ENCODE data around the gene RNF224. TPM values are rescaled to one million over a fixed set of nuclear protein-coding genes. Genes with fewer than 3 reads are reported as not detected.
"Not testable (repeated sequence)": the region's sequence is repeated elsewhere in the genome, so short reads cannot be mapped to it uniquely, and the experiment has no call there.

Gene RNF224
- polyA plus RNA-seq, 4 donors, result 0.03 to 83.7 TPM; not detected in 2

- H3K4me3 ChIP-seq (ENCODE audit: low read depth in 1 of 3, low read length in 3 of 3), result peak overlapping the region; percentile 66 to 92 (median 86)
- 0 to 2% (median 1%) methylated on average over 31 to 51 of the region's 51 CpGs for WGBS, 3 donors
- no peaks in the 10 kb centered on the region for H3K9me3 ChIP-seq (ENCODE audit: control insufficient read depth in 2 of 2, insufficient read depth in 1 of 2, low read depth in 1 of 2, low read length in 1 of 2)
- FAIRE-seq (no peak), DNase-seq (no peak)
- H3K36me3 ChIP-seq (ENCODE audit: control insufficient read depth in 3 of 3, insufficient read depth in 2 of 3, low read depth in 1 of 3, low read length in 3 of 3), result peaks cover 0 to 34% (median 6%) of the 10 kb centered on the region in 3 donors
- peaks cover 8 to 32% (median 8%) of the 10 kb centered on the region in 3 donors for H3K4me1 ChIP-seq (ENCODE audit: control insufficient read depth in 3 of 3, insufficient read depth in 2 of 3, low read depth in 1 of 3, low read length in 2 of 3)
- H3K27ac ChIP-seq (ENCODE audit: low read depth in 1 of 3, low read length in 2 of 3), result peak overlapping the region; percentile 4 to 41 (median 30)
- no peaks in the 10 kb centered on the region for H3K27me3 ChIP-seq (ENCODE audit: control insufficient read depth in 3 of 3, insufficient read depth in 3 of 3, low read length in 3 of 3)
Measured at GRCh38 chr9:137255448-137256114, 28.3 kb downstream of the RNF224 start.

- no peaks in the 10 kb centered on the region for H3K9me3 ChIP-seq (ENCODE audit: control insufficient read depth in 2 of 2, insufficient read depth in 1 of 2, low read depth in 1 of 2, low read length in 1 of 2)
- H3K4me1 ChIP-seq (ENCODE audit: control insufficient read depth in 3 of 3, insufficient read depth in 2 of 3, low read depth in 1 of 3, low read length in 2 of 3), result peaks cover 8 to 32% (median 8%) of the 10 kb centered on the region in 3 donors
- WGBS, 3 donors, result 69 to 83% (median 76%) methylated on average over 15 of the region's 15 CpGs
- H3K36me3 ChIP-seq (ENCODE audit: control insufficient read depth in 3 of 3, insufficient read depth in 2 of 3, low read depth in 1 of 3, low read length in 3 of 3), result peaks cover 0 to 37% (median 6%) of the 10 kb centered on the region in 3 donors
- DNase-seq, result no peak
- H3K27ac ChIP-seq (ENCODE audit: low read depth in 1 of 3, low read length in 2 of 3), result no peak overlapping the region
- no peaks in the 10 kb centered on the region for H3K27me3 ChIP-seq (ENCODE audit: control insufficient read depth in 3 of 3, insufficient read depth in 3 of 3, low read length in 3 of 3)
- H3K4me3 ChIP-seq (ENCODE audit: low read depth in 1 of 3, low read length in 3 of 3), result peak overlapping the region in 2 of 3 donors; percentile 66 to 86
- no peak for FAIRE-seq
Measured at GRCh38 chr9:137256362-137256761, 29.1 kb downstream of the RNF224 start.

- 89 to 93% (median 89%) methylated on average over 15 of the region's 15 CpGs for WGBS, 3 donors
- Histone ChIP-seq H3K9me3 (ENCODE audit: control insufficient read depth in 2 of 2, insufficient read depth in 1 of 2, low read depth in 1 of 2, low read length in 1 of 2) (no peaks in the 10 kb centered on the region), H3K4me3 (ENCODE audit: low read depth in 1 of 3, low read length in 3 of 3) (peak overlapping the region in 1 of 3 donors; percentile 86), H3K4me1 (ENCODE audit: control insufficient read depth in 3 of 3, insufficient read depth in 2 of 3, low read depth in 1 of 3, low read length in 2 of 3) (peaks cover 8 to 29% (median 8%) of the 10 kb centered on the region in 3 donors), H3K36me3 (ENCODE audit: control insufficient read depth in 3 of 3, insufficient read depth in 2 of 3, low read depth in 1 of 3, low read length in 3 of 3) (peaks cover 0 to 42% (median 6%) of the 10 kb centered on the region in 3 donors), H3K27me3 (ENCODE audit: control insufficient read depth in 3 of 3, insufficient read depth in 3 of 3, low read length in 3 of 3) (no peaks in the 10 kb centered on the region), H3K27ac (ENCODE audit: low read depth in 1 of 3, low read length in 2 of 3) (no peak overlapping the region)
- no peak for DNase-seq
- FAIRE-seq, result no peak
Measured at GRCh38 chr9:137256856-137257255, 29.6 kb downstream of the RNF224 start.

GRCh38 chr9:137262173-137262908 is 35.0 kb downstream of the RNF224 start:
- H3K36me3 ChIP-seq (ENCODE audit: control insufficient read depth in 3 of 3, insufficient read depth in 2 of 3, low read depth in 1 of 3, low read length in 3 of 3), result peaks cover 7 to 76% (median 11%) of the 10 kb centered on the region in 3 donors
- H3K9me3 ChIP-seq (ENCODE audit: control insufficient read depth in 2 of 2, insufficient read depth in 1 of 2, low read depth in 1 of 2, low read length in 1 of 2); DNase-seq; H3K4me1 ChIP-seq (ENCODE audit: control insufficient read depth in 3 of 3, insufficient read depth in 2 of 3, low read depth in 1 of 3, low read length in 2 of 3); FAIRE-seq; H3K27me3 ChIP-seq (ENCODE audit: control insufficient read depth in 3 of 3, insufficient read depth in 3 of 3, low read length in 3 of 3); H3K4me3 ChIP-seq (ENCODE audit: low read depth in 1 of 3, low read length in 3 of 3); H3K27ac ChIP-seq (ENCODE audit: low read depth in 1 of 3, low read length in 2 of 3): not testable (repeated sequence)
- 39 to 46% (median 45%) methylated on average over 14 to 15 of the region's 15 CpGs for WGBS, 3 donors

- no peaks in the 10 kb centered on the region for H3K4me1 ChIP-seq (ENCODE audit: control insufficient read depth in 3 of 3, insufficient read depth in 2 of 3, low read depth in 1 of 3, low read length in 2 of 3)
- DNase-seq (no peak), FAIRE-seq (no peak)
- H3K9me3 ChIP-seq (ENCODE audit: control insufficient read depth in 2 of 2, insufficient read depth in 1 of 2, low read depth in 1 of 2, low read length in 1 of 2), result no peaks in the 10 kb centered on the region
- H3K36me3 ChIP-seq (ENCODE audit: control insufficient read depth in 3 of 3, insufficient read depth in 2 of 3, low read depth in 1 of 3, low read length in 3 of 3), result peaks cover 7 to 79% (median 13%) of the 10 kb centered on the region in 3 donors
- H3K27ac ChIP-seq (ENCODE audit: low read depth in 1 of 3, low read length in 2 of 3), result no peak overlapping the region
- no peak overlapping the region for H3K4me3 ChIP-seq (ENCODE audit: low read depth in 1 of 3, low read length in 3 of 3)
- no peaks in the 10 kb centered on the region for H3K27me3 ChIP-seq (ENCODE audit: control insufficient read depth in 3 of 3, insufficient read depth in 3 of 3, low read length in 3 of 3)
- 91 to 95% (median 92%) methylated on average over 23 to 24 of the region's 24 CpGs for WGBS, 3 donors
Measured at GRCh38 chr9:137262909-137263285, 35.6 kb downstream of the RNF224 start.

GRCh38 chr9:137263506-137263905 is 36.2 kb downstream of the RNF224 start:
- 72 to 81% (median 75%) methylated on average over 9 to 10 of the region's 10 CpGs for WGBS, 3 donors
- H3K4me1 ChIP-seq (ENCODE audit: control insufficient read depth in 3 of 3, insufficient read depth in 2 of 3, low read depth in 1 of 3, low read length in 2 of 3), result no peaks in the 10 kb centered on the region
- DNase-seq (no peak), FAIRE-seq (no peak)
- H3K27me3 ChIP-seq (ENCODE audit: control insufficient read depth in 3 of 3, insufficient read depth in 3 of 3, low read length in 3 of 3), result no peaks in the 10 kb centered on the region
- H3K27ac ChIP-seq (ENCODE audit: low read depth in 1 of 3, low read length in 2 of 3), result no peak overlapping the region
- H3K4me3 ChIP-seq (ENCODE audit: low read depth in 1 of 3, low read length in 3 of 3), result no peak overlapping the region
- no peaks in the 10 kb centered on the region for H3K9me3 ChIP-seq (ENCODE audit: control insufficient read depth in 2 of 2, insufficient read depth in 1 of 2, low read depth in 1 of 2, low read length in 1 of 2)
- peaks cover 7 to 79% (median 14%) of the 10 kb centered on the region in 3 donors for H3K36me3 ChIP-seq (ENCODE audit: control insufficient read depth in 3 of 3, insufficient read depth in 2 of 3, low read depth in 1 of 3, low read length in 3 of 3)

- Histone ChIP-seq H3K4me3 (ENCODE audit: low read depth in 1 of 3, low read length in 3 of 3) (no peak overlapping the region), H3K27ac (ENCODE audit: low read depth in 1 of 3, low read length in 2 of 3) (no peak overlapping the region), H3K27me3 (ENCODE audit: control insufficient read depth in 3 of 3, insufficient read depth in 3 of 3, low read length in 3 of 3) (no peaks in the 10 kb centered on the region), H3K4me1 (ENCODE audit: control insufficient read depth in 3 of 3, insufficient read depth in 2 of 3, low read depth in 1 of 3, low read length in 2 of 3) (peaks cover 0 to 4% (median 2%) of the 10 kb centered on the region in 3 donors), H3K9me3 (ENCODE audit: control insufficient read depth in 2 of 2, insufficient read depth in 1 of 2, low read depth in 1 of 2, low read length in 1 of 2) (no peaks in the 10 kb centered on the region), H3K36me3 (ENCODE audit: control insufficient read depth in 3 of 3, insufficient read depth in 2 of 3, low read depth in 1 of 3, low read length in 3 of 3) (peaks cover 7 to 78% (median 11%) of the 10 kb centered on the region in 3 donors)
- whole genome bisulfite sequencing, 3 donors, result 93 to 97% (median 96%) methylated on average over 22 of the region's 22 CpGs
- FAIRE-seq (no peak), DNase-seq (no peak)
Measured at GRCh38 chr9:137264067-137264466, 36.8 kb downstream of the RNF224 start.

- H3K4me3 ChIP-seq (ENCODE audit: low read depth in 1 of 3, low read length in 3 of 3), result no peak overlapping the region
- H3K36me3 ChIP-seq (ENCODE audit: control insufficient read depth in 3 of 3, insufficient read depth in 2 of 3, low read depth in 1 of 3, low read length in 3 of 3), result peaks cover 7 to 87% (median 8%) of the 10 kb centered on the region in 3 donors
- no peak for DNase-seq
- no peak overlapping the region for H3K27ac ChIP-seq (ENCODE audit: low read depth in 1 of 3, low read length in 2 of 3)
- H3K9me3 ChIP-seq (ENCODE audit: control insufficient read depth in 2 of 2, insufficient read depth in 1 of 2, low read depth in 1 of 2, low read length in 1 of 2), result no peaks in the 10 kb centered on the region
- 93 to 96% (median 94%) methylated on average over 28 to 29 of the region's 29 CpGs for WGBS, 3 donors
- no peaks in the 10 kb centered on the region for H3K27me3 ChIP-seq (ENCODE audit: control insufficient read depth in 3 of 3, insufficient read depth in 3 of 3, low read length in 3 of 3)
- H3K4me1 ChIP-seq (ENCODE audit: control insufficient read depth in 3 of 3, insufficient read depth in 2 of 3, low read depth in 1 of 3, low read length in 2 of 3), result peaks cover 0 to 8% (median 3%) of the 10 kb centered on the region in 3 donors
- no peak for FAIRE-seq
Measured at GRCh38 chr9:137265496-137266161, 38.3 kb downstream of the RNF224 start.
